ENCODE measurements around the gene SLC2A1. TPM values are rescaled to one million over a fixed set of nuclear protein-coding genes. Genes with fewer than 3 reads are reported as not detected.

The SLC2A1 gene
- total and polyA plus RNA-seq, 9 of the 15 experiments (the other 6 are each of a cell fraction or from before 2014, with no cell fraction given) = 12.6 to 153 (median 48.0) TPM

DNA sequence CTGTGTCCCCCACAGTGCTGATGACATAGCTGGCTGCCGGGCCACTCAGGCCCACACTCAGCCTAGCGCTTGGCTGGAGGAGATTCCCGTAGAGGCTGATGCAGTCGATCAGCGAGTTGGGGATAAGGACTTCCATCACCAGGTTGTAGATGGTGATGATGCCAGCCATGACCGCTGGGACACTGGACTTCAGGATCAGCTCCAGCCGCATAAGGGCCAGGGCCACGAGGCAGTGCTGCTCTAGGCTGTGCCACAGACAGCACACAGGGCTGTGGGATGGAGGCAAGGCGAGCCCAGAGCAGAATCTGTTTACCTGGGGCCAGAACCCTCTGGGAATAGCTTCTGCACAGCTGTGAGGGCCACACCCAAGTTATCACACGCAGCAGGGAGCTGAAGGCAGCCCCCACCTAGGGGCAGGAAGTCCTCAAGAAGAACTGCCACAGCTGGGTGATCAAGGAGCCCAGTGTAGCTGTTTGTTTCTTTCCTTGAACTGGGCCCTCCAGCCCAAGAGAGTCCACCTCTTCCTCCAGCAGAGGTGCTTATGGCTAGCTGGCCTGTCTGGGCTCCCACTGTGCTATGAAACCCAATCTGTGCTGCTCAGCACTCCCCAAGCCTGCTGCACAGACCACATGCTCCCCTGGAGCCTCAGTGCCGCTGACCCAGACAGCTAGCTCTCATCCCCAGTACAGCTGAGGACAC, 6.2 kb downstream of the SLC2A1 start (continued):
- TF ChIP-seq PHF21A (IDR thresholded peaks at IDR 0.05; ENCODE audit: borderline replicate concordance, low read depth) (no peak), ZNF445 (CRISPR knock-in tag; IDR thresholded peaks at IDR 0.05; ENCODE audit: low read depth) (no peak), ZSCAN32 (CRISPR knock-in tag; IDR thresholded peaks at IDR 0.05) (no peak), CBFA2T2 (conservative IDR thresholded peaks at IDR 0.05) (peak; percentile 90), CBX3 (IDR thresholded peaks at IDR 0.05; ENCODE audit: borderline replicate concordance in 1 of 2, low read length in 2 of 2) (peak in 1 of 2 experiments; percentile 42; a peak in 1 of 3 replicates), U2AF1 (optimal IDR thresholded peaks at IDR 0.05; ENCODE audit: low read depth, low read length) (no peak), PHF20 (IDR thresholded peaks at IDR 0.05; ENCODE audit: partially characterized antibody) (no peak), HINFP (tag; conservative IDR thresholded peaks at IDR 0.05; ENCODE audit: low read depth) (no peak), MYC (IDR thresholded peaks at IDR 0.05; ENCODE audit: low read depth, low read length) (0 out of 2 replicates have a peak, but pooled peaks have one; percentile 22), MYC (CRISPR knock-in tag; IDR thresholded peaks at IDR 0.05; ENCODE audit: borderline replicate concordance, low read depth) (no peak), ZNF280B (CRISPR knock-in tag; IDR thresholded peaks at IDR 0.05) (no peak), KLF1 (tag; IDR thresholded peaks at IDR 0.05) (peak; percentile 97), CBX5 (IDR thresholded peaks at IDR 0.05; ENCODE audit: borderline replicate concordance, low read depth) (no peak), POLR2A (conservative IDR thresholded peaks at IDR 0.05) (no peak), CCNT2 (IDR thresholded peaks at IDR 0.05; ENCODE audit: borderline replicate concordance, extremely low read depth, insufficient read length, low read depth, low read length) (peak; percentile 43), SRF (CRISPR knock-in tag; IDR thresholded peaks at IDR 0.05) (no peak), ZFP30 (CRISPR knock-in tag; IDR thresholded peaks at IDR 0.05; ENCODE audit: borderline replicate concordance) (no peak)
- TF ChIP-seq, protein P1, sequence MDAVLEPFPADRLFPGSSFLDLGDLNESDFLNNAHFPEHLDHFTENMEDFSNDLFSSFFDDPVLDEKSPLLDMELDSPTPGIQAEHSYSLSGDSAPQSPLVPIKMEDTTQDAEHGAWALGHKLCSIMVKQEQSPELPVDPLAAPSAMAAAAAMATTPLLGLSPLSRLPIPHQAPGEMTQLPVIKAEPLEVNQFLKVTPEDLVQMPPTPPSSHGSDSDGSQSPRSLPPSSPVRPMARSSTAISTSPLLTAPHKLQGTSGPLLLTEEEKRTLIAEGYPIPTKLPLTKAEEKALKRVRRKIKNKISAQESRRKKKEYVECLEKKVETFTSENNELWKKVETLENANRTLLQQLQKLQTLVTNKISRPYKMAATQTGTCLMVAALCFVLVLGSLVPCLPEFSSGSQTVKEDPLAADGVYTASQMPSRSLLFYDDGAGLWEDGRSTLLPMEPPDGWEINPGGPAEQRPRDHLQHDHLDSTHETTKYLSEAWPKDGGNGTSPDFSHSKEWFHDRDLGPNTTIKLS (IDR thresholded peaks at IDR 0.05; ENCODE audit: borderline replicate concordance, low read depth) = no peak
- TF ChIP-seq, protein P2, sequence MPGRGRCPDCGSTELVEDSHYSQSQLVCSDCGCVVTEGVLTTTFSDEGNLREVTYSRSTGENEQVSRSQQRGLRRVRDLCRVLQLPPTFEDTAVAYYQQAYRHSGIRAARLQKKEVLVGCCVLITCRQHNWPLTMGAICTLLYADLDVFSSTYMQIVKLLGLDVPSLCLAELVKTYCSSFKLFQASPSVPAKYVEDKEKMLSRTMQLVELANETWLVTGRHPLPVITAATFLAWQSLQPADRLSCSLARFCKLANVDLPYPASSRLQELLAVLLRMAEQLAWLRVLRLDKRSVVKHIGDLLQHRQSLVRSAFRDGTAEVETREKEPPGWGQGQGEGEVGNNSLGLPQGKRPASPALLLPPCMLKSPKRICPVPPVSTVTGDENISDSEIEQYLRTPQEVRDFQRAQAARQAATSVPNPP (IDR thresholded peaks at IDR 0.05; ENCODE audit: borderline replicate concordance, insufficient read depth, insufficient read length) = no peak
- TF ChIP-seq, protein P3, sequence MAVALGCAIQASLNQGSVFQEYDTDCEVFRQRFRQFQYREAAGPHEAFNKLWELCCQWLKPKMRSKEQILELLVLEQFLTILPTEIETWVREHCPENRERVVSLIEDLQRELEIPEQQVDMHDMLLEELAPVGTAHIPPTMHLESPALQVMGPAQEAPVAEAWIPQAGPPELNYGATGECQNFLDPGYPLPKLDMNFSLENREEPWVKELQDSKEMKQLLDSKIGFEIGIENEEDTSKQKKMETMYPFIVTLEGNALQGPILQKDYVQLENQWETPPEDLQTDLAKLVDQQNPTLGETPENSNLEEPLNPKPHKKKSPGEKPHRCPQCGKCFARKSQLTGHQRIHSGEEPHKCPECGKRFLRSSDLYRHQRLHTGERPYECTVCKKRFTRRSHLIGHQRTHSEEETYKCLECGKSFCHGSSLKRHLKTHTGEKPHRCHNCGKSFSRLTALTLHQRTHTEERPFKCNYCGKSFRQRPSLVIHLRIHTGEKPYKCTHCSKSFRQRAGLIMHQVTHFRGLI (CRISPR knock-in tag; IDR thresholded peaks at IDR 0.05) = no peak
